A549 (cell line): ENCODE measurements around the gene IFI27L1. TPM values are rescaled to one million over a fixed set of nuclear protein-coding genes. Genes with fewer than 3 reads are reported as not detected.
A peak's percentile ranks its signal among the peaks of the same experiment; 100 is the strongest.

Source experiments
- ATAC-seq, 2 experiments: fragments of 200-7000 bp in 1 of 2; fragments of >200 bp in 1 of 2; cut with Nextera tagmentation in 1 of 2; cut with Tn5 transposase in 1 of 2; 3 replicates each; pipeline versions ENCODE4 v1.8.0 to v1.9.1; 2018 to 2020; ENCODE audit warnings: mild to moderate bottlenecking in 1 of 2, moderate library complexity in 1 of 2
- CTCF ChIA-PET: fragments of 300-600 bp; sonication (Branson Sonifier 250); formaldehyde crosslinking; extraction: SDS; loops from one replicate; lab custom pipeline; 2021; ENCODE audit warnings: antibody characterized with exemption, inconsistent platforms; lab: Yijun Ruan, JAX
- POLR2A ChIA-PET: fragments of 350-600 bp; formaldehyde crosslinking; extraction: SDS; loops from one replicate; lab custom pipeline; 2021; ENCODE audit warnings: antibody characterized with exemption, inconsistent platforms; lab: Yijun Ruan, JAX
- DNase-seq, 2 experiments: peaks; one replicate each; pipeline versions ENCODE4 v3.0.0 to v3.0.0-alpha.2; 2011 to 2016; ENCODE audit warnings: low read depth in 1 of 2, low spot score in 1 of 2
- FAIRE-seq: peaks from 2 replicates; lab custom pipeline; 2011; peaks lifted over from hg19 to GRCh38; lab: Jason Lieb, UNC
- H3K27ac ChIP-seq, 2 experiments: fragments of >200 bp; sonication (Bioruptor Twin); formaldehyde crosslinking; 3 replicates each; pipeline ENCODE4 v1.5.1; 2016 to 2017
- H3K4me1 ChIP-seq: fragments of >200 bp; sonication (Bioruptor Twin); formaldehyde crosslinking; 3 replicates; pipeline ENCODE4 v1.6.1; 2016
- H3K4me2 ChIP-seq: fragments of >200 bp; sonication (Bioruptor Twin); formaldehyde crosslinking; 3 replicates; pipeline ENCODE4 v1.6.1; 2016
- H3K4me3 ChIP-seq: fragments of >200 bp; sonication (Bioruptor Twin); formaldehyde crosslinking; 3 replicates; pipeline ENCODE4 v1.5.1; 2016
- H3K9me3 ChIP-seq: fragments of >200 bp; sonication (Bioruptor Twin); formaldehyde crosslinking; 3 replicates; pipeline ENCODE4 v1.6.1; 2016
- BHLHE40 ChIP-seq: IDR thresholded peaks from 2 replicates; pipeline ENCODE4 v1.6.1; 2012; ENCODE audit warnings: low read depth, low read length, inconsistent platforms
- CBX8 ChIP-seq: fragments of 200-600 bp; sonication (generic); IDR thresholded peaks from 2 replicates; pipeline ENCODE4 v1.6.1; 2016
- GATA3 ChIP-seq: IDR thresholded peaks from 2 replicates; pipeline ENCODE4 v1.6.1; 2012; ENCODE audit warnings: borderline replicate concordance
- HDAC2 ChIP-seq: fragments of 200-600 bp; sonication (generic); IDR thresholded peaks from 2 replicates; pipeline ENCODE4 v1.6.1; 2016
- KDM1A ChIP-seq: fragments of 200-600 bp; sonication (generic); IDR thresholded peaks from 2 replicates; pipeline ENCODE4 v1.6.1; 2016; ENCODE audit warnings: low read depth, mild to moderate bottlenecking
- KDM5A ChIP-seq: fragments of 200-600 bp; sonication (generic); IDR thresholded peaks from 2 replicates; pipeline ENCODE4 v1.6.1; 2016; ENCODE audit warnings: antibody characterized with exemption, mild to moderate bottlenecking
- MYC ChIP-seq: IDR thresholded peaks from 2 replicates; pipeline ENCODE4 v1.6.1; 2012; ENCODE audit warnings: mild to moderate bottlenecking, inconsistent platforms, low read length, improper control_type of control experiment, borderline replicate concordance
- PHF8 ChIP-seq: fragments of 200-600 bp; sonication (generic); IDR thresholded peaks from 2 replicates; pipeline ENCODE4 v1.6.1; 2016; ENCODE audit warnings: low read depth, mild to moderate bottlenecking, antibody characterized with exemption, moderate library complexity, borderline replicate concordance
- POLR2A ChIP-seq: IDR thresholded peaks from 2 replicates; pipeline ENCODE4 v1.6.1; 2012; ENCODE audit warnings: mild to moderate bottlenecking, low read length
- RAD21 ChIP-seq, 2 experiments: fragments of >200 bp in 1 of 2; sonication (Bioruptor Twin) in 1 of 2; formaldehyde crosslinking in 1 of 2; IDR thresholded peaks in 1 of 2; conservative IDR thresholded peaks in 1 of 2; 2 replicates in 1 of 2; 3 replicates in 1 of 2; pipeline ENCODE4 v1.6.1; 2012 to 2018; ENCODE audit warnings: inconsistent platforms in 1 of 2
- RCOR1 ChIP-seq: fragments of 150-350 bp; IDR thresholded peaks from 2 replicates; pipeline ENCODE4 v1.6.1; 2014; ENCODE audit warnings: antibody characterized with exemption, low read length, low read depth
- RFX5 ChIP-seq: fragments of 450-650 bp; IDR thresholded peaks from 2 replicates; pipeline ENCODE4 v1.7.1; 2014; ENCODE audit warnings: antibody characterized with exemption, mild to moderate bottlenecking, moderate library complexity
- RNF2 ChIP-seq: fragments of 200-600 bp; sonication (generic); IDR thresholded peaks from 2 replicates; pipeline ENCODE4 v1.6.1; 2016; ENCODE audit warnings: low read depth, mild to moderate bottlenecking, antibody characterized with exemption, moderate library complexity, borderline replicate concordance
- SMC3 ChIP-seq: fragments of >200 bp; sonication (Bioruptor Twin); formaldehyde crosslinking; IDR thresholded peaks from 3 replicates; pipeline ENCODE4 v1.6.1; 2018; ENCODE audit warnings: inconsistent platforms
- SREBF2 ChIP-seq: fragments of 450-650 bp; IDR thresholded peaks from 2 replicates; pipeline ENCODE4 v1.6.1; 2014; ENCODE audit warnings: mild to moderate bottlenecking, moderate library complexity
- ZC3H11A ChIP-seq: fragments of 450-650 bp; IDR thresholded peaks from 2 replicates; pipeline ENCODE4 v1.6.1; 2014; ENCODE audit warnings: antibody characterized with exemption, mild to moderate bottlenecking
- ZFP36 ChIP-seq: fragments of 450-650 bp; IDR thresholded peaks from 2 replicates; pipeline ENCODE4 v1.6.1; 2014; ENCODE audit warnings: borderline replicate concordance; ENCODE audit not compliant: partially characterized antibody
- WGBS: methylation state at CpG from one replicate; pipeline ENCODE4 v1.1.6; 2017; ENCODE audit errors: missing lambda C conversion rate; 5-methylcytosine and 5-hydroxymethylcytosine counted together
- polyA plus RNA-seq, 4 experiments: library from polyadenylated mRNA; depleted of rRNA in 3 of 4; stranded (reverse); fragments of >200 nt; fragmentation: RNase III in 1 of 4; extraction: RNeasy Plus Mini Kit Qiagen cat#74134 plus additional on column Dnase treatment in 1 of 4; gene quantifications; 2 replicates in 3 of 4; 3 replicates in 1 of 4; pipeline ENCODE4 v1.2.3, GENCODE V29; 2011 to 2017
- TF ChIP-seq, protein P1 (sequence below): IDR thresholded peaks from 2 replicates; pipeline ENCODE4 v1.6.1; 2012
- TF ChIP-seq, protein P2 (sequence below): fragments of >200 bp; sonication (Bioruptor Twin); formaldehyde crosslinking; IDR thresholded peaks from 3 replicates; pipeline ENCODE4 v1.5.1; 2016
- TF ChIP-seq, protein P3 (sequence below): fragments of >200 bp; sonication (Bioruptor Twin); formaldehyde crosslinking; IDR thresholded peaks from 3 replicates; pipeline ENCODE4 v1.6.1; 2016
- TF ChIP-seq, protein P4 (sequence below): IDR thresholded peaks from 2 replicates; pipeline ENCODE4 v1.6.1; 2012; ENCODE audit warnings: low read depth, borderline replicate concordance

IFI27L1 gene
- polyA plus RNA-seq, 2 of the 4 experiments (the other 2 are of a cell fraction): 15.9 to 28.0 TPM

DNA sequence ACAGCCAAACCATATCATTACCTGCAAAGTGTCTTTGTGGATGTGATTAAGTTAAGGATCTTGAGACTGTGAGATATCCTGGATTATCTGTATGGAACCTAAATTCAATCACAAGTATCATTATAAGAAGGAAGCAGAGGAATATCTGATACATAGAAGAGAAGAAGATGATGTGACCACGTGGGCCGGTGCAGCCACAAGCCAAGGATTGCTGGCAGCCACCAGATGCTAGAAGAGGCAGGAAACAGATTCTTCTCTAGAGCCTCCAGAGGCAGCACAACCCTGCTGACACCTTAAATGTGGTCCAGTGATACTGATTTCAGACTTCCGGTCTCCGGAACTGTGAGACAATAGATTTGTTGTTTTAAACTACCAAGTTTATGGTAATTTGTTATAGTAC is 54.4 kb downstream of the IFI27L1 start:
- Histone ChIP-seq H3K9me3 (no peaks in the 10 kb centered on the region), H3K4me1 (peaks cover 2% of the 10 kb centered on the region; the same call in 2 of the 3 replicates), H3K4me3 (no peak overlapping the region), H3K4me2 (no peak overlapping the region), H3K27ac (no peak overlapping the region)
- no peak for ATAC-seq
- POLR2A ChIA-PET: no interaction called here
- WGBS: 23% methylated on average over 4 of the region's 4 CpGs
- TF ChIP-seq PHF8 (no peak), POLR2A (no peak), MYC (no peak), KDM1A (no peak)
- CTCF ChIA-PET: no interaction called here
- DNase-seq: no peak
- FAIRE-seq: no peak

DNA sequence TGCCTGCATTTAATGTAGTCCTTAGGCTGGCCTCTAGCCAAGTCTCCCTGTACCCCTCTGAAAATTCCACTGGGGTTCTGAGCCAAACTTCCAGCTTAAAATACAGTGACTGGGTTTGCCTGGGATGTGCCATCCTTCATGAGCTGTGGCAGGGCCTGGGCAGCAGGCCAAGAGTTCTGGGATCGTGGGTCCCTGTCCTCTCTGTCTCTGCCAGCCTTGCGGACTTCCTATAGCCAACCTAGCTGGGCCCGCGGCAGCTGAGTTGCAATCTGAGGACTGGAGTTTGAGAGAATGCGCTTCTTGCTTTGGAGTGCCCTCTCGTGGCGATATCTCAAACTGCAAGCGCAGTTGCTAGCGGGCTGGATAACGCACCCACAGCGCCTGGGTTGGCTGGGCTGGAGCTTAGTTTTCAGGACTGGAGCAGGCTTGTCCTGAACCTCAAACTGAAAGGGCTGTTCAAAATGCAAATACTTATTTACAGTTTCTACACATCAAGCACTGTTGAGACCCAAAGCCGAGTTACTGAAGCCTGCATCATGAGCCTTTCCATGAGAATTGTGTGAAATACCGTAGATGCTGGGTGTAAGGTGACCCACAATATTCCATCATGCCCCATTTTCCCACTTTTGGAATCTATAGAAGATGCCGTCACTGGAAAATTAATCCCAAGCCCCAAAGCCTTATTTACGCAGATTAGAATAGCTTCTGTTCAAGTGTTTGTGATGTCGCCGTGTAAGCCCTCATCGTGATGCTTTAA is 55.6 kb downstream of the IFI27L1 start:
- H3K4me2 ChIP-seq: peak overlapping the region; percentile 45; the same call in 2 of the 3 replicates
- FAIRE-seq (peak; percentile 46), ATAC-seq (peak; percentile 87 to 98), DNase-seq (peak; percentile 74 to 83)
- TF ChIP-seq, protein P1, sequence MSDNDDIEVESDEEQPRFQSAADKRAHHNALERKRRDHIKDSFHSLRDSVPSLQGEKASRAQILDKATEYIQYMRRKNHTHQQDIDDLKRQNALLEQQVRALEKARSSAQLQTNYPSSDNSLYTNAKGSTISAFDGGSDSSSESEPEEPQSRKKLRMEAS: no peak
- TF ChIP-seq, protein P2, sequence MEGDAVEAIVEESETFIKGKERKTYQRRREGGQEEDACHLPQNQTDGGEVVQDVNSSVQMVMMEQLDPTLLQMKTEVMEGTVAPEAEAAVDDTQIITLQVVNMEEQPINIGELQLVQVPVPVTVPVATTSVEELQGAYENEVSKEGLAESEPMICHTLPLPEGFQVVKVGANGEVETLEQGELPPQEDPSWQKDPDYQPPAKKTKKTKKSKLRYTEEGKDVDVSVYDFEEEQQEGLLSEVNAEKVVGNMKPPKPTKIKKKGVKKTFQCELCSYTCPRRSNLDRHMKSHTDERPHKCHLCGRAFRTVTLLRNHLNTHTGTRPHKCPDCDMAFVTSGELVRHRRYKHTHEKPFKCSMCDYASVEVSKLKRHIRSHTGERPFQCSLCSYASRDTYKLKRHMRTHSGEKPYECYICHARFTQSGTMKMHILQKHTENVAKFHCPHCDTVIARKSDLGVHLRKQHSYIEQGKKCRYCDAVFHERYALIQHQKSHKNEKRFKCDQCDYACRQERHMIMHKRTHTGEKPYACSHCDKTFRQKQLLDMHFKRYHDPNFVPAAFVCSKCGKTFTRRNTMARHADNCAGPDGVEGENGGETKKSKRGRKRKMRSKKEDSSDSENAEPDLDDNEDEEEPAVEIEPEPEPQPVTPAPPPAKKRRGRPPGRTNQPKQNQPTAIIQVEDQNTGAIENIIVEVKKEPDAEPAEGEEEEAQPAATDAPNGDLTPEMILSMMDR: peak; percentile 85
- TF ChIP-seq GATA3 (no peak), RNF2 (no peak), SMC3 (peak; percentile 73), RAD21 (conservative IDR thresholded peaks at IDR 0.05 in 1 of 2, IDR thresholded peaks at IDR 0.05 in 1 of 2) (peak; percentile 84 to 93), RFX5 (no peak)
- no peaks in the 10 kb centered on the region for H3K9me3 ChIP-seq
- 25% methylated on average over 18 of the region's 18 CpGs for WGBS
- ChIA-PET CTCF (interaction anchor here (0.6 to 3.9 kb wide), 65 partner anchors 9 to 1859 kb away, joined by 3 to 82 read pairs (median 4); partner anchors contain the start of gene OTUB2), POLR2A (interaction anchor here (1.3 kb wide), 2 partner anchors 56 to 86 kb away, joined by 4 to 6 read pairs; partner anchors contain the start of genes DDX24 and IFI27L1)
- H3K4me3 ChIP-seq: no peak overlapping the region
- no peaks in the 10 kb centered on the region for H3K4me1 ChIP-seq
- H3K27ac ChIP-seq: no peak overlapping the region

DNA sequence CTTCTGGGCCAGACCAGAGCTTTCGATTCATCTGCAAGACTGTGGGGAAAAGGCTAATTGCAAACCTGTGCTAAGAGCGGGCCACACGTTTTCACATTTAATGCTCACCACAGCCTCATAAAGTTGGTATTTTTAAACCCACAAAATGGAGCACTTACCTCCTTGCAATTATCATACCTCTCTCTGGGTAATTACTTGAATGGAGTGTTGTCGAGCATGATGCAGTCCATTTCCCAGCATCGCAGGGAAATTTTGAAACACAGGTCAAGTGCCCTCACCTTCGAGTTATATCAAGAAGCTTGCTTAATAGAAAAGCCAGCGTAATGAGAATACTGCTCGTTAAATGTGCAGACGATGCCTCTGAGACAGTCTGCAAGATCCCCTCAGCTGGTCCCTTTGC is 57.1 kb downstream of the IFI27L1 start:
- no peaks in the 10 kb centered on the region for H3K4me1 ChIP-seq
- DNase-seq (no peak), FAIRE-seq (no peak), ATAC-seq (no peak)
- TF ChIP-seq ZFP36: no peak
- TF ChIP-seq ZC3H11A: no peak
- no peak for TF ChIP-seq KDM5A
- TF ChIP-seq, protein P3, sequence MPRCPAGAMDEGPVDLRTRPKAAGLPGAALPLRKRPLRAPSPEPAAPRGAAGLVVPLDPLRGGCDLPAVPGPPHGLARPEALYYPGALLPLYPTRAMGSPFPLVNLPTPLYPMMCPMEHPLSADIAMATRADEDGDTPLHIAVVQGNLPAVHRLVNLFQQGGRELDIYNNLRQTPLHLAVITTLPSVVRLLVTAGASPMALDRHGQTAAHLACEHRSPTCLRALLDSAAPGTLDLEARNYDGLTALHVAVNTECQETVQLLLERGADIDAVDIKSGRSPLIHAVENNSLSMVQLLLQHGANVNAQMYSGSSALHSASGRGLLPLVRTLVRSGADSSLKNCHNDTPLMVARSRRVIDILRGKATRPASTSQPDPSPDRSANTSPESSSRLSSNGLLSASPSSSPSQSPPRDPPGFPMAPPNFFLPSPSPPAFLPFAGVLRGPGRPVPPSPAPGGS: no peak
- TF ChIP-seq SREBF2: no peak
- TF ChIP-seq BHLHE40: no peak
- TF ChIP-seq, protein P4, sequence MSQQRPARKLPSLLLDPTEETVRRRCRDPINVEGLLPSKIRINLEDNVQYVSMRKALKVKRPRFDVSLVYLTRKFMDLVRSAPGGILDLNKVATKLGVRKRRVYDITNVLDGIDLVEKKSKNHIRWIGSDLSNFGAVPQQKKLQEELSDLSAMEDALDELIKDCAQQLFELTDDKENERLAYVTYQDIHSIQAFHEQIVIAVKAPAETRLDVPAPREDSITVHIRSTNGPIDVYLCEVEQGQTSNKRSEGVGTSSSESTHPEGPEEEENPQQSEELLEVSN: no peak
- TF ChIP-seq RCOR1: no peak
- no peak for TF ChIP-seq CBX8
- TF ChIP-seq, protein P2: no peak
- TF ChIP-seq HDAC2: no peak
- H3K4me2 ChIP-seq: no peak overlapping the region
- ChIA-PET CTCF (interaction anchor here (0.9 to 3.9 kb wide), 13 partner anchors 10 to 484 kb away, joined by 3 to 82 read pairs (median 11); no protein-coding TSS in a partner anchor), POLR2A (no interaction called here)
- WGBS: 51% methylated on average over 9 of the region's 9 CpGs
- no peak overlapping the region for H3K4me3 ChIP-seq
- no peaks in the 10 kb centered on the region for H3K9me3 ChIP-seq
- no peak overlapping the region for H3K27ac ChIP-seq
